Esophagus muscularis mucosa (tissue), 4 donors: ENCODE results near the gene MPP2. TPM values are rescaled to one million over a fixed set of nuclear protein-coding genes. Genes with fewer than 3 reads are reported as not detected.

ENCODE experiments used
- DNase-seq: peaks from one replicate; pipeline ENCODE4 v3.0.0-alpha.2; 2017; ENCODE audit errors: extremely low spot score
- H3K27ac ChIP-seq, 4 donors: fragments of 200-600 bp; sonication (generic); replicated peaks in 1 of 4; 1 replicate in 3 of 4; 2 replicates in 1 of 4; pipeline ENCODE4 v1.5.1; 2016 to 2019; ENCODE audit warnings: mild to moderate bottlenecking in 1 of 4
- H3K27me3 ChIP-seq, 4 donors: fragments of 200-600 bp; sonication (generic); one replicate each; pipeline versions ENCODE4 v1.5.1 to v1.6.0; 2016 to 2019
- H3K36me3 ChIP-seq, 4 donors: fragments of 200-600 bp; sonication (generic); one replicate each; pipeline ENCODE4 v1.5.1; 2016 to 2019
- H3K4me1 ChIP-seq, 4 donors: fragments of 200-600 bp; sonication (generic); one replicate each; pipeline ENCODE4 v1.5.1; 2016 to 2019
- H3K4me3 ChIP-seq, 4 donors: fragments of 200-600 bp; sonication (generic); 1 replicate in 2 of 4; 2 replicates in 2 of 4; pipeline ENCODE4 v1.5.1; 2016 to 2019; ENCODE audit warnings: mild to moderate bottlenecking in 4 of 4, moderate library complexity in 1 of 4
- H3K9me3 ChIP-seq, 4 donors: fragments of 200-600 bp; sonication (generic); 1 replicate in 3 of 4; 2 replicates in 1 of 4; pipeline ENCODE4 v1.5.1; 2016 to 2019
- EP300 ChIP-seq: sonication (generic); formaldehyde crosslinking; IDR thresholded peaks from one replicate; pipeline ENCODE4 v1.6.1; 2017; ENCODE audit warnings: antibody characterized with exemption
- POLR2A ChIP-seq: fragments of 450-650 bp; IDR thresholded peaks from one replicate; pipeline ENCODE4 v1.6.1; 2017; ENCODE audit warnings: antibody characterized with exemption, moderate library complexity, mild to moderate bottlenecking, low read depth
- POLR2AphosphoS5 ChIP-seq, 2 donors: sonication (generic); formaldehyde crosslinking; IDR thresholded peaks; one replicate each; pipeline ENCODE4 v1.6.1; 2017; ENCODE audit warnings: antibody characterized with exemption in 2 of 2
- WGBS: methylation state at CpG from one replicate; pipeline ENCODE4 v1.1.5; 2018; 5-methylcytosine and 5-hydroxymethylcytosine counted together
- intact Hi-C: fragments of 100-400 bp; cut with DNase I; formaldehyde crosslinking; loops from one replicate; pipeline ENCODE4 v1.15.1; 2023
- total RNA-seq, 4 donors: library from RNA; depleted of rRNA; stranded (reverse); fragments of >200 nt; gene quantifications; one replicate each; pipeline versions ENCODE4 v1.1.0 to v1.2.1, GENCODE V29; 2016
- TF ChIP-seq, protein P1 (sequence below), 3 experiments: fragments of 200-600 bp in 2 of 3; fragments of 450-650 bp in 1 of 3; sonication (generic) in 2 of 3; IDR thresholded peaks; one replicate each; pipeline ENCODE4 v1.5.1; 2017 to 2019; ENCODE audit warnings: antibody characterized with exemption in 3 of 3, mild to moderate bottlenecking in 2 of 3, moderate library complexity in 1 of 3

Gene MPP2, protein sequence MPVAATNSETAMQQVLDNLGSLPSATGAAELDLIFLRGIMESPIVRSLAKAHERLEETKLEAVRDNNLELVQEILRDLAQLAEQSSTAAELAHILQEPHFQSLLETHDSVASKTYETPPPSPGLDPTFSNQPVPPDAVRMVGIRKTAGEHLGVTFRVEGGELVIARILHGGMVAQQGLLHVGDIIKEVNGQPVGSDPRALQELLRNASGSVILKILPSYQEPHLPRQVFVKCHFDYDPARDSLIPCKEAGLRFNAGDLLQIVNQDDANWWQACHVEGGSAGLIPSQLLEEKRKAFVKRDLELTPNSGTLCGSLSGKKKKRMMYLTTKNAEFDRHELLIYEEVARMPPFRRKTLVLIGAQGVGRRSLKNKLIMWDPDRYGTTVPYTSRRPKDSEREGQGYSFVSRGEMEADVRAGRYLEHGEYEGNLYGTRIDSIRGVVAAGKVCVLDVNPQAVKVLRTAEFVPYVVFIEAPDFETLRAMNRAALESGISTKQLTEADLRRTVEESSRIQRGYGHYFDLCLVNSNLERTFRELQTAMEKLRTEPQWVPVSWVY
- total RNA-seq, result 10 to 100 TPM; 13.3 to 15.9 (median 15.6) TPM

DNA sequence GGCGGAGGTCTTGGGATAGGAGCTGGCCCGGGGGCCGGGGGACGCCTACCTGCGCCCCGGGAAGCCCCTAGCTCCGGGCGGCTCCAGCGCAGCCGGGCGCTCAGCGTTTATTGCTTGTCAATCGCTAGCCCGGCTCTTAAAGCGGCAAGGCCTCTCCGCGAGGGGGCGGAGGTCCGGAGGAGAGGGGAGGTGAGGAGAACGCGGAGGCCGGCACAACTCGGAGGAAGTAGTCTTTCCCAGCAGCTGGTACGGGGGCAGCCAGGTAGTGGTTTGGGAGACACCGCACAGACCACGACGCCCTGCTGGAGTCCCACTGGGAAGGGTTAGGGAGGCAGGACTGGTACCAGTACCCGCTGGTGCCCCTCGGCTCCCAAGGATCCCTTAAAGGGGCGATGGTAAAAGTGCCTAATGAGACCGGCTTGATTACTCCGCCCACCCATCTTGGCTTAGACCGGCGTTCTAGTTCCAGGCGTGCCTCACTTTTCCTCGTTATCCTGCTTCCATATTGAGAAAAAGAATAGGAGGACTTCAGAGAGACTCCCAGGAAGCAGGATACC, at the start of gene MPP2:
TSS of gene MPP2 (minus strand) at position 112 of the 557 bp plus-strand sequence. CDS start 3,076 bp downstream, outside the sequence.
- H3K4me3 ChIP-seq, result peak within 1 kb of the TSS; percentile 77 to 86 (median 86)
- peak; percentile 94 for DNase-seq
- H3K27me3 ChIP-seq, result peaks cover 0 to 24% (median 0%) of the 10 kb centered on the region in 4 donors
- intact Hi-C loops, result loop anchor here (10.0 kb wide), 1 partner anchor 237 kb away; the partner anchor contains the start of gene HROB
- H3K27ac ChIP-seq, result peak within 1 kb of the TSS; percentile 95 to 97 (median 96)
- no peak for TF ChIP-seq EP300
- peak; percentile 78 to 80 for TF ChIP-seq POLR2AphosphoS5 (IDR thresholded peaks at IDR 0.05)
- TF ChIP-seq, protein P1, sequence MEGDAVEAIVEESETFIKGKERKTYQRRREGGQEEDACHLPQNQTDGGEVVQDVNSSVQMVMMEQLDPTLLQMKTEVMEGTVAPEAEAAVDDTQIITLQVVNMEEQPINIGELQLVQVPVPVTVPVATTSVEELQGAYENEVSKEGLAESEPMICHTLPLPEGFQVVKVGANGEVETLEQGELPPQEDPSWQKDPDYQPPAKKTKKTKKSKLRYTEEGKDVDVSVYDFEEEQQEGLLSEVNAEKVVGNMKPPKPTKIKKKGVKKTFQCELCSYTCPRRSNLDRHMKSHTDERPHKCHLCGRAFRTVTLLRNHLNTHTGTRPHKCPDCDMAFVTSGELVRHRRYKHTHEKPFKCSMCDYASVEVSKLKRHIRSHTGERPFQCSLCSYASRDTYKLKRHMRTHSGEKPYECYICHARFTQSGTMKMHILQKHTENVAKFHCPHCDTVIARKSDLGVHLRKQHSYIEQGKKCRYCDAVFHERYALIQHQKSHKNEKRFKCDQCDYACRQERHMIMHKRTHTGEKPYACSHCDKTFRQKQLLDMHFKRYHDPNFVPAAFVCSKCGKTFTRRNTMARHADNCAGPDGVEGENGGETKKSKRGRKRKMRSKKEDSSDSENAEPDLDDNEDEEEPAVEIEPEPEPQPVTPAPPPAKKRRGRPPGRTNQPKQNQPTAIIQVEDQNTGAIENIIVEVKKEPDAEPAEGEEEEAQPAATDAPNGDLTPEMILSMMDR (IDR thresholded peaks at IDR 0.05), result peak in 2 of 3 experiments; percentile 33 to 41
- no peak for TF ChIP-seq POLR2A
- H3K36me3 ChIP-seq, result peaks cover 0 to 12% (median 6%) of the 10 kb centered on the region in 4 donors
- peaks cover 22 to 45% (median 38%) of the 10 kb centered on the region in 4 donors for H3K4me1 ChIP-seq
- no peaks in the 10 kb centered on the region for H3K9me3 ChIP-seq
- 1% methylated on average over 23 of the region's 36 CpGs for WGBS

DNA sequence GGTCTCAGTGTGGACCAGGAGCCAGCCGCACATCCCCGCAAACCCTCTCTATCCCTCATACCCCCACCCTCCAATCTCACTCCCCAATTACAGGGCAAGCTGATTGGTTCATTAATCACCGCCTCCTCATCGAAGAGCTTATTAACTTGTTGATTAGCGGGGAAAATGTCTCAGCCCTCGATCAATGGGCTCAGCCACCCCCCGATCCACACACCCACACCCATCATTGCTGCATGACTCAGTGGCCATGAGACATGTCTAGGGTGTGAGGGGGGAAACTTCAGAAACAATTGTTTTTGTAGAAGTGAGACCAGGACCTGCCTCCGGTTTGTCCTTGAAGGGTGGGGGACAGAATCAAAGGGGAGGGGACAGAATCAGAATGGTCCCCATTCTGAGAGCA, 48.9 kb upstream of the MPP2 start:
- H3K9me3 ChIP-seq, result no peaks in the 10 kb centered on the region
- intact Hi-C loops, result no loop called here
- TF ChIP-seq POLR2AphosphoS5 (IDR thresholded peaks at IDR 0.05) (no peak), EP300 (no peak), POLR2A (no peak)
- TF ChIP-seq, protein P1 (IDR thresholded peaks at IDR 0.05), result no peak
- H3K27me3 ChIP-seq, result peaks cover 0 to 76% (median 28%) of the 10 kb centered on the region in 4 donors
- peaks cover 10 to 16% (median 13%) of the 10 kb centered on the region in 4 donors for H3K4me1 ChIP-seq
- 80% methylated on average over 8 of the region's 8 CpGs for WGBS
- DNase-seq, result no peak
- H3K27ac ChIP-seq, result no peak overlapping the region
- H3K4me3 ChIP-seq, result no peak overlapping the region
- no peaks in the 10 kb centered on the region for H3K36me3 ChIP-seq

DNA sequence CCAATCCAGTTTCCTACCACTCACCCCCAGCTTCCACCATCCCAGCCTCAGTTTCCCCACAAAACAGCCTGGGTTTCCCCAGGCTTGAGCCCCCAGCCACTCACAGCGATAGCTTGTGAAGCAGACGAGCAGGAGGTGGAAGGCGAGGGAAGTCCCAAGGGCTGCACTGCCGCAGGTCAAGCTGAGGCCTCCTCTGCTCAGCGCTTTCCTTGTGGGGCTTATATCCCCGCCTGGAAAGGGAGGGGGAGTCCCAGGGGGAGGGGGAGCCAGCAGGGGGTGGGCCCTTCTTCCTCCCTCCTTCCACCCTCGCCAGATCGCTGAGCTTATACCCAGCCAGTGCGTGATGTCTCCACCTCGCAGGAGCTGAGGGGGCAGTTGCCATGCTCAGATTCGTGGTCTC, 46.4 kb upstream of the MPP2 start, which contains the start of gene PYY:
TSS of gene PYY (minus strand) at position 195 of the 400 bp plus-strand sequence. CDS start 457 bp downstream, outside the sequence.
- no peaks in the 10 kb centered on the region for H3K36me3 ChIP-seq
- H3K4me1 ChIP-seq, result peaks cover 10 to 16% (median 13%) of the 10 kb centered on the region in 4 donors
- no peaks in the 10 kb centered on the region for H3K9me3 ChIP-seq
- 47% methylated on average over 8 of the region's 11 CpGs for WGBS
- DNase-seq, result no peak
- intact Hi-C loops, result no loop called here
- peak within 1 kb of the TSS in 3 of 4 donors; percentile 2 to 24 (median 18) for H3K4me3 ChIP-seq
- TF ChIP-seq POLR2AphosphoS5 (IDR thresholded peaks at IDR 0.05) (no peak), POLR2A (no peak), EP300 (no peak)
- TF ChIP-seq, protein P1 (IDR thresholded peaks at IDR 0.05), result no peak
- peaks cover 0 to 80% (median 38%) of the 10 kb centered on the region in 4 donors for H3K27me3 ChIP-seq
- no peak within 1 kb of the TSS for H3K27ac ChIP-seq

DNA sequence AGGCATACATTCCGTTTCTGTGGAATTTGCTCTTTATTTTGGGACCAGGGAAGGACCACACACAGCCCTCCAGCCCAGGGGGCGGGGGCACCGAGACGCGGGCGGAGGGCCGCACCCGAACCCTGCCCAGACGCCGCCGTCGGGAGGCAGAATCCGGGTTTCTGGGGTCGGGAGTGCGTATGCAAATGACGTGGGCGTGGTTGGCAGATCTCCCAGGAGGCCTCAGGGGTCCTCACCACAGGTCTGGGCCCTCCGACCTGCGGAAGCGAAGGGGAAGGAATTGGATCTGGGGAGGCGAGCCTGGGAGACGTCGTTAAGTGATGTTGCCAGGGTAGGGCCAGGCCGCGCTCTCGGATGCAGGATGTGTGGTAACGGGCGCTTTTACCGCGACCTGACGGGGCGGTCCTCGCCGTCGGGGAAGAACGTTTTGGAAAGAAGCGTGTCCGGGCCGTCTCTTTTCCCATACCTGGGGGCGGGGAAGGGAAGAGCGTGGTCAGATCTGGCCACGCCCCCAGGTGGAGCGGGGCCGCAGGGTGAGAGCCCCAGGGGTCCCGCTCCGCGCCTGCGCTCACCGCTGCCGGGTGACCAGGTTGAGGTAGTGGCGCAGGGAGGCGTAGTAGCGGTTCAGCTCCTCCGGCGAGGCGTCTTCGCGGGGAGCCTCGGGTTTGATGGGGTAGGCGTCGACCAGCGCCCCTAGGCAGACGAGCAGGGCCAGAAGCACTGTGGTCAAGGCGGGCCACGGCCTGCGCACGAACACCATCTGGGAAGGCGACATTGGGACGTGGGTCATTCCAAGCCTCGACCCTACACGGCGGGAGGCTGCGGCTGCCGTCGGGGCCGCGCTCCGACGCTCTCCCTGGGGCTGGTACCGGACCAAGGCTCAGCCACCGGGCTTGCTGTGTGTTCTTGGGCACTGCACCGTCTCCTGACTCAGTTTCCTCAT, 45.7 kb upstream of the MPP2 start:
- 12% methylated on average over 48 of the region's 82 CpGs for WGBS
- H3K9me3 ChIP-seq, result no peaks in the 10 kb centered on the region
- peaks cover 10 to 16% (median 13%) of the 10 kb centered on the region in 4 donors for H3K4me1 ChIP-seq
- H3K27ac ChIP-seq, result no peak overlapping the region
- no peak for TF ChIP-seq EP300
- no peak for TF ChIP-seq POLR2AphosphoS5 (IDR thresholded peaks at IDR 0.05)
- TF ChIP-seq POLR2A, result no peak
- no peaks in the 10 kb centered on the region for H3K36me3 ChIP-seq
- DNase-seq, result no peak
- peaks cover 0 to 88% (median 38%) of the 10 kb centered on the region in 4 donors for H3K27me3 ChIP-seq
- peak overlapping the region in 3 of 4 donors; percentile 2 to 24 (median 18) for H3K4me3 ChIP-seq
- intact Hi-C loops, result no loop called here
